ENCODE results near the gene SOCS1. TPM values are rescaled to one million over a fixed set of nuclear protein-coding genes. Genes with fewer than 3 reads are reported as not detected.
"Not testable (repeated sequence)": the region's sequence is repeated elsewhere in the genome, so short reads cannot be mapped to it uniquely, and the experiment has no call there.

The SOCS1 gene
- total and polyA plus RNA-seq, 12 donors, result 0.60 to 12.2 (median 2.5) TPM

DNA sequence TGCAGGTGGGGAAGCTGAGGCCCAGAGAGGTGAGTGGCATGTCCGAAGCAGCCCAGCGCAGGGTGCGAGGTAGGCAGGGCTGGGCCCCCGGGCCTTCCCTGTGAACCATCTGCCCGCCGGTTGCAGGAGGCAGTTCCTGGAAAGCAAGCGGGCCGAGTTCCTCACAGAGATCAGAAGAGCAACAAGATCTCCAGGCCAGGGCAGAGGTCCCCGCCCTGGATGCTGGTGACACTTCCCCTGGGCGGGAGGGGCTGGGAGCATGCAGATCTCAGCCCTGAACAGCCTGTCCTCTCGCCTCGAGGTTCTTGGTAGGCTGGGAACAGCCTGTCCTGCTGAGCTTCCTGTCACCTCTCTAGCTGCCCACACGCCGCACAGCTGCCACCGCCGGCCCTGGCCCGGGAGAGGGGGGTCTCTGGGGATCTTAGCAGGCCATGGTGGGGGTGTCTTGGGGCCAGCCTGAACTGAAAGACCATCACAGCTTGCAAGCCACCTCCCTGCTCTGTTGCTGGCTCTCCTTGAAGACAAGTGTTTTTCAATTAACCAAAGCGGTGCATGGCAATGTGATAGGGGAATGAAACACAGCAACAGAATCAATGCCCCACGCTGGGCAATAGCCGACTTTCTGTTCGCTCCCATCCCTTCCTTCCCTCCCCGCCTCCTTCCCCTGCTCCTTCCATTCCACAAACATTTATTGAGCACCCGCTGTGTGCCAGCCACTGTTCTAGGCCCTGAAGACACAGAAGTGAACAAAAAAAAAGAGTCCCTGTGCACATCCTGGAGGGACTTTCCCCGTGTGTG, 31.7 kb downstream of the SOCS1 start:
- WGBS, 2 donors, result 41 to 52% methylated on average over 24 of the region's 24 CpGs

GRCh38 chr16:11220507-11220906, 35.5 kb downstream of the SOCS1 start:
- H3K27me3 ChIP-seq; H3K4me3 ChIP-seq; ATAC-seq; intact Hi-C loops (cut with DNase I); H3K36me3 ChIP-seq; DNase-seq; H3K27ac ChIP-seq: not testable (repeated sequence)
- Histone ChIP-seq H3K9me3 (peaks cover 0 to 35% (median 22%) of the 10 kb centered on the region in 11 donors), H3K4me1 (peaks cover 4 to 34% (median 13%) of the 10 kb centered on the region in 9 donors)
- WGBS, 2 donors, result 71 to 81% methylated on average over 2 of the region's 2 CpGs

More for the DNA sequence above, 31.7 kb downstream of the SOCS1 start:
- no peak overlapping the region for H3K4me3 ChIP-seq
- peaks cover 4 to 35% (median 13%) of the 10 kb centered on the region in 9 donors for H3K4me1 ChIP-seq
- intact Hi-C loops (cut with DNase I), result no loop called here
- TF ChIP-seq, protein P1, sequence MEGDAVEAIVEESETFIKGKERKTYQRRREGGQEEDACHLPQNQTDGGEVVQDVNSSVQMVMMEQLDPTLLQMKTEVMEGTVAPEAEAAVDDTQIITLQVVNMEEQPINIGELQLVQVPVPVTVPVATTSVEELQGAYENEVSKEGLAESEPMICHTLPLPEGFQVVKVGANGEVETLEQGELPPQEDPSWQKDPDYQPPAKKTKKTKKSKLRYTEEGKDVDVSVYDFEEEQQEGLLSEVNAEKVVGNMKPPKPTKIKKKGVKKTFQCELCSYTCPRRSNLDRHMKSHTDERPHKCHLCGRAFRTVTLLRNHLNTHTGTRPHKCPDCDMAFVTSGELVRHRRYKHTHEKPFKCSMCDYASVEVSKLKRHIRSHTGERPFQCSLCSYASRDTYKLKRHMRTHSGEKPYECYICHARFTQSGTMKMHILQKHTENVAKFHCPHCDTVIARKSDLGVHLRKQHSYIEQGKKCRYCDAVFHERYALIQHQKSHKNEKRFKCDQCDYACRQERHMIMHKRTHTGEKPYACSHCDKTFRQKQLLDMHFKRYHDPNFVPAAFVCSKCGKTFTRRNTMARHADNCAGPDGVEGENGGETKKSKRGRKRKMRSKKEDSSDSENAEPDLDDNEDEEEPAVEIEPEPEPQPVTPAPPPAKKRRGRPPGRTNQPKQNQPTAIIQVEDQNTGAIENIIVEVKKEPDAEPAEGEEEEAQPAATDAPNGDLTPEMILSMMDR (IDR thresholded peaks at IDR 0.05), result no peak
- H3K27me3 ChIP-seq, result no peaks in the 10 kb centered on the region
- H3K9me3 ChIP-seq, result no peaks in the 10 kb centered on the region
- peak in 7 of 8 donors; percentile 76 to 97 (median 92) for ATAC-seq
- peak; percentile 23 to 78 for DNase-seq
- no peaks in the 10 kb centered on the region for H3K36me3 ChIP-seq
- H3K27ac ChIP-seq, result peak overlapping the region in 5 of 10 donors; percentile 3 to 82 (median 63)

DNA sequence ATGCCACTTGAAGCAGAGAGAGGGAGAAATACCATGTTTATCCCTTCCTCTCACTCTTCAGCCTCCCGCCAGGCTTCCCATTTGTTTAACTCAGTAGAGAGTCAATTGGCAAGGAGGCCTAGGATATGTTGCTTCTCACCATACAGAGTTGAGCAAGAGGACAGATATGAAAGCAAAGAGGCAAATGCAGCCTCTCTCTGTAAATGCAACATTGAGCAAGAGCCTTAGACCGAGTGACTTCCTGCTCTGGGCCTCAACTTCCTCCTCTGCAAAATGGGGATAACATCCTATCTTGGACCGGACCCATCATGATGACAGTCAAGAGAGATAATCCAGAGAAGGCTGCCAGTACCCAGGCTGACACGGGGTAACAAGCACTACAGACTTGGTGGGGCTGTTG, 36.8 kb downstream of the SOCS1 start:
- WGBS, 2 donors, result 81% methylated on average over 4 of the region's 4 CpGs
- peaks cover 0 to 21% (median 5%) of the 10 kb centered on the region in 9 donors for H3K4me1 ChIP-seq
- H3K9me3 ChIP-seq, result peaks cover 0 to 38% (median 22%) of the 10 kb centered on the region in 11 donors
- H3K4me3 ChIP-seq, result no peak overlapping the region
- TF ChIP-seq, protein P1 (IDR thresholded peaks at IDR 0.05), result no peak
- no peak for ATAC-seq
- no peaks in the 10 kb centered on the region for H3K36me3 ChIP-seq
- intact Hi-C loops (cut with DNase I), result no loop called here
- H3K27ac ChIP-seq, result peak overlapping the region in 1 of 10 donors; percentile 3
- no peak for DNase-seq
- no peaks in the 10 kb centered on the region for H3K27me3 ChIP-seq

GRCh38 chr16:11218604-11218962, 37.4 kb downstream of the SOCS1 start:
- Histone ChIP-seq H3K27ac (peak overlapping the region in 1 of 10 donors; percentile 3), H3K4me1 (peaks cover 0 to 15% (median 0%) of the 10 kb centered on the region in 9 donors), H3K4me3 (no peak overlapping the region), H3K27me3 (no peaks in the 10 kb centered on the region), H3K9me3 (peaks cover 0 to 38% (median 22%) of the 10 kb centered on the region in 11 donors), H3K36me3 (no peaks in the 10 kb centered on the region)
- ATAC-seq, result no peak
- TF ChIP-seq, protein P1 (IDR thresholded peaks at IDR 0.05), result peak in 7 of 9 donors; percentile 17 to 50 (median 29)
- no peak for DNase-seq
- intact Hi-C loops (cut with DNase I), result no loop called here
- 85 to 90% methylated on average over 1 of the region's 1 CpG for WGBS, 2 donors

All from heart right ventricle (tissue), 16 donors.